ENCODE data around the gene ZFAND6.

Gene ZFAND6

GRCh38 chr15:80090879-80091503 lies 31.5 kb downstream of the ZFAND6 start:
- no peak overlapping the region for H3K4me2 ChIP-seq (ENCODE audit: low read length)
- H3K4me1 ChIP-seq (ENCODE audit: control insufficient read depth, low read length) = no peaks in the 10 kb centered on the region
- no peaks in the 10 kb centered on the region for H3K9me2 ChIP-seq (replicated peaks; ENCODE audit: control insufficient read depth, low read length)
- 0 out of 2 replicates have a peak, but pooled peaks cover 4% of the 10 kb centered on the region for H3F3A ChIP-seq (ENCODE audit: control insufficient read depth, insufficient read depth)
- no peaks in the 10 kb centered on the region for H3K27me3 ChIP-seq (ENCODE audit: control insufficient read depth, low read length)
- H4K20me1 ChIP-seq (ENCODE audit: control insufficient read depth, insufficient read depth, low read depth, low read length) = peaks cover 9% of the 10 kb centered on the region; the same call in 1 of the 2 replicates
- no peak overlapping the region for H3K27ac ChIP-seq (ENCODE audit: low read depth, low read length)
- peaks cover 91% of the 10 kb centered on the region for H3K79me2 ChIP-seq (ENCODE audit: control insufficient read depth, low read length)
- TF ChIP-seq, protein P1, sequence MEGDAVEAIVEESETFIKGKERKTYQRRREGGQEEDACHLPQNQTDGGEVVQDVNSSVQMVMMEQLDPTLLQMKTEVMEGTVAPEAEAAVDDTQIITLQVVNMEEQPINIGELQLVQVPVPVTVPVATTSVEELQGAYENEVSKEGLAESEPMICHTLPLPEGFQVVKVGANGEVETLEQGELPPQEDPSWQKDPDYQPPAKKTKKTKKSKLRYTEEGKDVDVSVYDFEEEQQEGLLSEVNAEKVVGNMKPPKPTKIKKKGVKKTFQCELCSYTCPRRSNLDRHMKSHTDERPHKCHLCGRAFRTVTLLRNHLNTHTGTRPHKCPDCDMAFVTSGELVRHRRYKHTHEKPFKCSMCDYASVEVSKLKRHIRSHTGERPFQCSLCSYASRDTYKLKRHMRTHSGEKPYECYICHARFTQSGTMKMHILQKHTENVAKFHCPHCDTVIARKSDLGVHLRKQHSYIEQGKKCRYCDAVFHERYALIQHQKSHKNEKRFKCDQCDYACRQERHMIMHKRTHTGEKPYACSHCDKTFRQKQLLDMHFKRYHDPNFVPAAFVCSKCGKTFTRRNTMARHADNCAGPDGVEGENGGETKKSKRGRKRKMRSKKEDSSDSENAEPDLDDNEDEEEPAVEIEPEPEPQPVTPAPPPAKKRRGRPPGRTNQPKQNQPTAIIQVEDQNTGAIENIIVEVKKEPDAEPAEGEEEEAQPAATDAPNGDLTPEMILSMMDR (IDR thresholded peaks at IDR 0.05; ENCODE audit: low read depth, low read length, poor library complexity, severe bottlenecking) = peak; percentile 49
- TF ChIP-seq EZH2phosphoT487 (IDR thresholded peaks at IDR 0.05; ENCODE audit: borderline replicate concordance, low read length) = no peak
- H3K4me3 ChIP-seq (ENCODE audit: low read length) = no peak overlapping the region
- peaks cover 5% of the 10 kb centered on the region; the same call in 1 of the 2 replicates for H3K36me3 ChIP-seq (ENCODE audit: control insufficient read depth, low read length)
- H3K9me3 ChIP-seq (ENCODE audit: control insufficient read depth, insufficient read depth, low read length) = no peaks in the 10 kb centered on the region

DNA sequence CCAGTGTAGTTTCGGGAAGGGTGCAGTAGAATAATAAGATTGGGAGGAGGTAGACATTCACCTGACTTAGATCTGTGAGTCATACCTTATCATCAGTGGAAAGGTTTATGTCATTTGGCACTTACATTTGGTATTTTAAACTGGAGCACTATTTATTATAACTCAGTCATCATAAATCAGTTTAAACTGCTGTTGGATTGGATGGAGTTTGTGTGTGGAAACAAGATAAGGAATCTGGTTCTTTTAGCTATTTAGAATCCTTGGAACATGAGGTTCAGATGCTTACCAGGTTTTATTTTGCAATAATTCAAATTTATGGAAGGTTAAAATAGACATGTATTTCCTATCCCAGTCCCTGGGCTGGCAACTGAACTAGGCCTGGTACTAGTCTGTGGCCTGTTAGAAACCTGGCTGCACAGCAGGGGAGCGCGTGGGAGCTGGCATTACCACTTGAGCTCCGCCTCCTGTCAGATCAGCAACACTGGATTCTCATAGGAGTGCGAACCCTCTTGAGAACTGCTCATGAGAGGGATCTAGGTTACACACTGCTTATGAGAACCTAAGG lies 34.5 kb downstream of the ZFAND6 start:
- Histone ChIP-seq H3K4me2 (ENCODE audit: low read length) (no peak overlapping the region), H3K4me3 (ENCODE audit: low read length) (no peak overlapping the region), H3K9me3 (ENCODE audit: control insufficient read depth, insufficient read depth, low read length) (no peaks in the 10 kb centered on the region), H3K36me3 (ENCODE audit: control insufficient read depth, low read length) (peaks cover 8% of the 10 kb centered on the region; the same call in 1 of the 2 replicates), H4K20me1 (ENCODE audit: control insufficient read depth, insufficient read depth, low read depth, low read length) (peaks cover 13% of the 10 kb centered on the region; the same call in 1 of the 2 replicates), H3K4me1 (ENCODE audit: control insufficient read depth, low read length) (no peaks in the 10 kb centered on the region), H3F3A (ENCODE audit: control insufficient read depth, insufficient read depth) (peaks cover 10% of the 10 kb centered on the region; the same call in 1 of the 2 replicates), H3K79me2 (ENCODE audit: control insufficient read depth, low read length) (peaks cover 86% of the 10 kb centered on the region), H3K9me2 (replicated peaks; ENCODE audit: control insufficient read depth, low read length) (no peaks in the 10 kb centered on the region), H3K27me3 (ENCODE audit: control insufficient read depth, low read length) (no peaks in the 10 kb centered on the region), H3K27ac (ENCODE audit: low read depth, low read length) (no peak overlapping the region)
- TF ChIP-seq EZH2phosphoT487 (IDR thresholded peaks at IDR 0.05; ENCODE audit: borderline replicate concordance, low read length) = no peak
- TF ChIP-seq, protein P1 (IDR thresholded peaks at IDR 0.05; ENCODE audit: low read depth, low read length, poor library complexity, severe bottlenecking) = no peak

DNA sequence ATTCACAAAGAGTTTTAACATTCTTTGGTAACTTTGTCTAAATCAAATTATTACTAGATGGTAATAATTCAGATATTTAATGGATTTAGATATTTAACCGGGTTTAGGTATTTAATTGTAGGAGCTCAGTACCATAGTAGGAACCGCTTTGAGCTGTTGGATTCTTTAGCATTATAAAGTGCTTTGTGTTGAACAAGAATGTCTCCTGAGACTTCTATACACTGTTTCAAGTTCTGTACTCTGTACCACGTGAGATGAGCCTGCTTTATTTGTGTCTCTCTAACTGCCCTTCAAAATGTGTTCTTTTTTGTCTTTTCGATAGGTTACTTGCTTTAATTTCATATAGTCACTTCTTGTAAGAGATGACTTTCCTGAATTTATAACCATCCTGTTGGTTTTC lies 36.0 kb downstream of the ZFAND6 start:
- no peaks in the 10 kb centered on the region for H3K9me3 ChIP-seq (ENCODE audit: control insufficient read depth, insufficient read depth, low read length)
- peaks cover 8% of the 10 kb centered on the region; the same call in 1 of the 2 replicates for H4K20me1 ChIP-seq (ENCODE audit: control insufficient read depth, insufficient read depth, low read depth, low read length)
- peaks cover 82% of the 10 kb centered on the region for H3K79me2 ChIP-seq (ENCODE audit: control insufficient read depth, low read length)
- no peak overlapping the region for H3K4me3 ChIP-seq (ENCODE audit: low read length)
- peaks cover 9% of the 10 kb centered on the region; the same call in 1 of the 2 replicates for H3F3A ChIP-seq (ENCODE audit: control insufficient read depth, insufficient read depth)
- TF ChIP-seq EZH2phosphoT487 (IDR thresholded peaks at IDR 0.05; ENCODE audit: borderline replicate concordance, low read length) = no peak
- TF ChIP-seq, protein P1 (IDR thresholded peaks at IDR 0.05; ENCODE audit: low read depth, low read length, poor library complexity, severe bottlenecking) = no peak
- H3K9me2 ChIP-seq (replicated peaks; ENCODE audit: control insufficient read depth, low read length) = no peaks in the 10 kb centered on the region
- H3K27ac ChIP-seq (ENCODE audit: low read depth, low read length) = no peak overlapping the region
- no peak overlapping the region for H3K4me2 ChIP-seq (ENCODE audit: low read length)
- H3K36me3 ChIP-seq (ENCODE audit: control insufficient read depth, low read length) = peaks cover 4% of the 10 kb centered on the region
- 0 out of 2 replicates have a peak, but pooled peaks cover 2% of the 10 kb centered on the region for H3K4me1 ChIP-seq (ENCODE audit: control insufficient read depth, low read length)
- H3K27me3 ChIP-seq (ENCODE audit: control insufficient read depth, low read length) = no peaks in the 10 kb centered on the region
